ENCODE measurements around the gene ADRA2C. TPM values are rescaled to one million over a fixed set of nuclear protein-coding genes. Genes with fewer than 3 reads are reported as not detected.

Gene ADRA2C
- polyA plus RNA-seq, 1 donor, result 0.90 TPM

- H3K9me3 ChIP-seq (ENCODE audit: control insufficient read depth, low read depth, low read length), result peaks cover 4% of the 10 kb centered on the region
- DNase-seq, result no peak
- H3K27ac ChIP-seq (ENCODE audit: low read length), result no peak overlapping the region
- WGBS (ENCODE audit: insufficient coverage, low lambda C conversion rate), result no CpG with 5 or more reads among the region's 11 CpGs
- H3K27me3 ChIP-seq (ENCODE audit: control insufficient read depth, insufficient read depth, low read length), result peaks cover 56% of the 10 kb centered on the region
- no peaks in the 10 kb centered on the region for H3K4me1 ChIP-seq (ENCODE audit: control insufficient read depth, insufficient read depth, low read length)
- H3K36me3 ChIP-seq (ENCODE audit: control insufficient read depth, insufficient read depth, low read length), result no peaks in the 10 kb centered on the region
- H3K4me3 ChIP-seq (ENCODE audit: low read length), result no peak overlapping the region
These were observed 43.5 kb upstream of the ADRA2C start for GRCh38 chr4:3722446-3723231.

GRCh38 chr4:3723232-3723642 lies 42.9 kb upstream of the ADRA2C start:
- WGBS (ENCODE audit: insufficient coverage, low lambda C conversion rate), result no CpG with 5 or more reads among the region's 9 CpGs
- Histone ChIP-seq H3K36me3 (ENCODE audit: control insufficient read depth, insufficient read depth, low read length) (no peaks in the 10 kb centered on the region), H3K27me3 (ENCODE audit: control insufficient read depth, insufficient read depth, low read length) (peaks cover 56% of the 10 kb centered on the region)

GRCh38 chr4:3724319-3725231 lies 41.6 kb upstream of the ADRA2C start:
- no peak for DNase-seq
- Histone ChIP-seq H3K27ac (ENCODE audit: low read length) (no peak overlapping the region), H3K9me3 (ENCODE audit: control insufficient read depth, low read depth, low read length) (peaks cover 4% of the 10 kb centered on the region), H3K27me3 (ENCODE audit: control insufficient read depth, insufficient read depth, low read length) (peaks cover 53% of the 10 kb centered on the region), H3K4me3 (ENCODE audit: low read length) (no peak overlapping the region), H3K4me1 (ENCODE audit: control insufficient read depth, insufficient read depth, low read length) (no peaks in the 10 kb centered on the region), H3K36me3 (ENCODE audit: control insufficient read depth, insufficient read depth, low read length) (no peaks in the 10 kb centered on the region)
- WGBS (ENCODE audit: insufficient coverage, low lambda C conversion rate), result no CpG with 5 or more reads among the region's 44 CpGs

More at GRCh38 chr4:3723232-3723642, 42.9 kb upstream of the ADRA2C start:
- Histone ChIP-seq H3K9me3 (ENCODE audit: control insufficient read depth, low read depth, low read length) (peaks cover 4% of the 10 kb centered on the region), H3K27ac (ENCODE audit: low read length) (no peak overlapping the region), H3K4me3 (ENCODE audit: low read length) (no peak overlapping the region), H3K4me1 (ENCODE audit: control insufficient read depth, insufficient read depth, low read length) (no peaks in the 10 kb centered on the region)
- DNase-seq, result no peak

GRCh38 chr4:3725936-3726870 lies 40.0 kb upstream of the ADRA2C start:
- Histone ChIP-seq H3K27ac (ENCODE audit: low read length) (no peak overlapping the region), H3K27me3 (ENCODE audit: control insufficient read depth, insufficient read depth, low read length) (peaks cover 52% of the 10 kb centered on the region), H3K36me3 (ENCODE audit: control insufficient read depth, insufficient read depth, low read length) (no peaks in the 10 kb centered on the region), H3K9me3 (ENCODE audit: control insufficient read depth, low read depth, low read length) (peaks cover 4% of the 10 kb centered on the region), H3K4me1 (ENCODE audit: control insufficient read depth, insufficient read depth, low read length) (no peaks in the 10 kb centered on the region), H3K4me3 (ENCODE audit: low read length) (no peak overlapping the region)
- 60% methylated on average over 1 of the region's 10 CpGs for WGBS (ENCODE audit: insufficient coverage, low lambda C conversion rate)
- DNase-seq, result no peak

- no peak overlapping the region for H3K4me3 ChIP-seq (ENCODE audit: low read length)
- peaks cover 4% of the 10 kb centered on the region for H3K9me3 ChIP-seq (ENCODE audit: control insufficient read depth, low read depth, low read length)
- H3K27ac ChIP-seq (ENCODE audit: low read length), result no peak overlapping the region
- H3K27me3 ChIP-seq (ENCODE audit: control insufficient read depth, insufficient read depth, low read length), result peaks cover 61% of the 10 kb centered on the region
- no peak for DNase-seq
- no CpG with 5 or more reads among the region's 16 CpGs for WGBS (ENCODE audit: insufficient coverage, low lambda C conversion rate)
- no peaks in the 10 kb centered on the region for H3K4me1 ChIP-seq (ENCODE audit: control insufficient read depth, insufficient read depth, low read length)
- no peaks in the 10 kb centered on the region for H3K36me3 ChIP-seq (ENCODE audit: control insufficient read depth, insufficient read depth, low read length)
These were observed 38.2 kb upstream of the ADRA2C start for GRCh38 chr4:3727847-3728469.

GRCh38 chr4:3729188-3729881 lies 36.9 kb upstream of the ADRA2C start:
- Histone ChIP-seq H3K27me3 (ENCODE audit: control insufficient read depth, insufficient read depth, low read length) (peaks cover 52% of the 10 kb centered on the region), H3K36me3 (ENCODE audit: control insufficient read depth, insufficient read depth, low read length) (no peaks in the 10 kb centered on the region), H3K27ac (ENCODE audit: low read length) (no peak overlapping the region), H3K9me3 (ENCODE audit: control insufficient read depth, low read depth, low read length) (peaks cover 4% of the 10 kb centered on the region), H3K4me3 (ENCODE audit: low read length) (no peak overlapping the region), H3K4me1 (ENCODE audit: control insufficient read depth, insufficient read depth, low read length) (no peaks in the 10 kb centered on the region)
- DNase-seq, result no peak
- WGBS (ENCODE audit: insufficient coverage, low lambda C conversion rate), result no CpG with 5 or more reads among the region's 11 CpGs

- DNase-seq, result no peak
- Histone ChIP-seq H3K4me3 (ENCODE audit: low read length) (no peak overlapping the region), H3K27me3 (ENCODE audit: control insufficient read depth, insufficient read depth, low read length) (peaks cover 47% of the 10 kb centered on the region), H3K27ac (ENCODE audit: low read length) (no peak overlapping the region), H3K9me3 (ENCODE audit: control insufficient read depth, low read depth, low read length) (peaks cover 4% of the 10 kb centered on the region), H3K4me1 (ENCODE audit: control insufficient read depth, insufficient read depth, low read length) (no peaks in the 10 kb centered on the region), H3K36me3 (ENCODE audit: control insufficient read depth, insufficient read depth, low read length) (no peaks in the 10 kb centered on the region)
- WGBS (ENCODE audit: insufficient coverage, low lambda C conversion rate), result no CpG with 5 or more reads among the region's 5 CpGs
These were observed 36.3 kb upstream of the ADRA2C start for GRCh38 chr4:3729882-3730226.

- H3K27me3 ChIP-seq (ENCODE audit: control insufficient read depth, insufficient read depth, low read length), result peaks cover 40% of the 10 kb centered on the region
- H3K27ac ChIP-seq (ENCODE audit: low read length), result no peak overlapping the region
- H3K9me3 ChIP-seq (ENCODE audit: control insufficient read depth, low read depth, low read length), result no peaks in the 10 kb centered on the region
- H3K4me3 ChIP-seq (ENCODE audit: low read length), result no peak overlapping the region
- no CpG with 5 or more reads among the region's 17 CpGs for WGBS (ENCODE audit: insufficient coverage, low lambda C conversion rate)
- no peak for DNase-seq
- H3K4me1 ChIP-seq (ENCODE audit: control insufficient read depth, insufficient read depth, low read length), result no peaks in the 10 kb centered on the region
- H3K36me3 ChIP-seq (ENCODE audit: control insufficient read depth, insufficient read depth, low read length), result no peaks in the 10 kb centered on the region
These were observed 35.6 kb upstream of the ADRA2C start for GRCh38 chr4:3730422-3731190.
